DLD1 (cell line): ENCODE data around the gene NUDCD3.
"Not testable (repeated sequence)": the region's sequence is repeated elsewhere in the genome, so short reads cannot be mapped to it uniquely, and the experiment has no call there.

Experiments used
- in situ Hi-C: cut with HindIII; loops from 2 replicates; pipeline ENCODE4 v1.10.0; 2017; ENCODE audit warnings: low sequenced_read_pairs

NUDCD3 gene

DNA sequence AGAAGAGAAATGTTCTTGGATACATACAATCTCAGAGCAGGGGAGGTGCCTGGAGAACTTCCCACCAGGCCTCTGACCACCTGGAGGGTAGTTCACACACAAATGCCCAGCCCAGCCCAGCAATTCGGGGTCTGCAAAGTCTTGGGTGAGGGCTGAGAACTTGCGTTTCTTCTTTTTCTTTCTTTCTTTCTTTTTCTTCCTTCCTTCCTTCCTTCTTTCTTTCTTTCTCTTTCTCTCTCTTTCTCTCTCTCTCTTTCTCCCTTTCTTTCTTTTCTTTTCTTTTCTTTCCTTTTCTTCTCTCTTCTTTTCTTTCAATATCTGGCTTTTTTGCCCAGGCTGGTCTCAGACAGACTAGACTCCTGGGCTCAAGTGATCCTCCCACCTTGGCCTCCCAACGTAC is 28.3 kb upstream of the NUDCD3 start:
- in situ Hi-C loops: no loop called here

GRCh38 chr7:44517175-44517574 is 26.7 kb upstream of the NUDCD3 start:
- in situ Hi-C loops: no loop called here

- in situ Hi-C loops: no loop called here
Observed at GRCh38 chr7:44515590-44516268, 25.3 kb upstream of the NUDCD3 start.

- in situ Hi-C loops: no loop called here
Observed at GRCh38 chr7:44512736-44513135, 22.3 kb upstream of the NUDCD3 start.

DNA sequence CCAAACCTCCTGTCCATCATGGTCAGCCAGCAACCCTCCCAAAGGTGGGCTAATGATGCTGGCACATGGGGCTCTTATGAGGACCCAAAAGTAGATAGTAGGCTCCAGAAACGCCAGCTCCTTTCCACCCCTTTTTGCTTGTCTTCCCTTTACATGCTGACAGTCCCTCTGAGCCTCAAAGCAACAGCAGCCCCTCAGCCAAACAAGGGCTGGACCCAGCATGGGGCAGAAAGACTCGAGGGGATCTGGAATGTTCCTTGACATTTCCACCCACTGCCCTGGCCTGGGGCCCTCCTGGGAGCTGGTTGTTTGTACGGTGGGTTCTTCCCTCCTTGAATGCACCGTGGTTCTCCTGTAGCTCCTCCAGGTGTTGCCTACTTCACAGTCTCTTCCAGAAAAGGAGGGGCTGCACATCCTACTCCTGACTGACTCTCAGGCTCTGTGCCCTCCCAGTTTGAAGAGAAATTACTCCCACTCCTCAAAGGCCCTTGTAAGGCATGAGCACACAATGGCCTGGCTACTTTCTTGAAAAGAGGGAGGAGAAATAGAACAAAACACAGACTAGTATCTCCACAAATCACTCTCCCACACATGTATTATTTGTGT is 21.5 kb upstream of the NUDCD3 start:
- in situ Hi-C loops: no loop called here

GRCh38 chr7:44511236-44511635 is 20.8 kb upstream of the NUDCD3 start:
- in situ Hi-C loops: no loop called here

GRCh38 chr7:44508328-44509030 is 18.0 kb upstream of the NUDCD3 start:
- in situ Hi-C loops: no loop called here

GRCh38 chr7:44506592-44507288 is 16.3 kb upstream of the NUDCD3 start:
- in situ Hi-C loops: not testable (repeated sequence)

DNA sequence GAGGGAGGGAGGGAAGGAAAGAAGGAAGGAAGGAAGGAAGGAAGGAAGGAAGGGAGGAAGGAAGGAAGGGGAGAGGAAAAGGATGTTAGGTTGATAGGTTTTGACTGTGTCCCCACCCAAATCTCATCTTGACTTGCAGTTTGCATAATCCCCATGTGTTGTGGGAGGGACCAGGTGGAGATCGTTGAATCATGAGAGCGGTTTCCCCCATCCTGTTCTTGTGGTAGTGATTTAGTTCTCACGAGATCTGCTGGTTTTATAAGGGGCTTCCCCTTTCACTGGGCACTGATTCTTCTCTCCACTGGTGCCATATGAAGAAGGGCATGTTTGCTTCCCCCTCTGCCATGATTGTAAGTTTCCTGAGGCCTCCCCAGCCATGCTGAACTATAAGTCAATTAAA is 15.1 kb upstream of the NUDCD3 start:
- in situ Hi-C loops: no loop called here

DNA sequence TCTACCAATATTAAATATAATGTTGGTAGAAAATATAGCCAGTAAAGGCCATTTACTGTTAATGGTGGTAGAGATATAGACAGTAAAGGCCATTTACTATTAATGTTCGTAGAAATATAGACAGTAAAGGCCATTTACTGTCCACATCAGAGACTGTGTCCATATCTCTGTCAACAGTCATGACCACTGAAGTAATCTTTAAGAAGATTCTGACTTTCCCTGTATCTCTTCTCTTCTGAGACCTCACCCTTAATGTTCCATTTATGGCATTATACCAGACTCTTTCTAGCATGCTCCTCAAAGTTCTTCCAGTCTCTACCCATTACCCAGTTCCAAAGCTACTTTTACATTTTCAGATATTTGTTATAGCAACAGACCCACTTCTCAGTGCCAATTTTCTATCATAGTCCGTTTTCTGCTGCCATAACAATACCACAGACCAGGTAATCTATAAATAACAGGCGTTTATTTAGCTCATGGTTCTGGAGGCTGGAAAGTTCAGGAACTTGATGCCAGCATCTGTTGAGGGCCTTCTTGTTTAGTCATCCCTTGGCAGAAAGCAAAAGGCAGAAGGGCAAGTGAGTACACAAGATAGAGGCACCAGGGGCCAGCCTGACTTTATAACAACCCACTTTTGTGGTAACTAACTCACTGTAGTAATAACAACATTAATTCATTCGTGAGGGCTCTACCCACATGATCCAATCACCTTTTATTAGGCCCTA is 7.9 kb upstream of the NUDCD3 start:
- in situ Hi-C loops: no loop called here

DNA sequence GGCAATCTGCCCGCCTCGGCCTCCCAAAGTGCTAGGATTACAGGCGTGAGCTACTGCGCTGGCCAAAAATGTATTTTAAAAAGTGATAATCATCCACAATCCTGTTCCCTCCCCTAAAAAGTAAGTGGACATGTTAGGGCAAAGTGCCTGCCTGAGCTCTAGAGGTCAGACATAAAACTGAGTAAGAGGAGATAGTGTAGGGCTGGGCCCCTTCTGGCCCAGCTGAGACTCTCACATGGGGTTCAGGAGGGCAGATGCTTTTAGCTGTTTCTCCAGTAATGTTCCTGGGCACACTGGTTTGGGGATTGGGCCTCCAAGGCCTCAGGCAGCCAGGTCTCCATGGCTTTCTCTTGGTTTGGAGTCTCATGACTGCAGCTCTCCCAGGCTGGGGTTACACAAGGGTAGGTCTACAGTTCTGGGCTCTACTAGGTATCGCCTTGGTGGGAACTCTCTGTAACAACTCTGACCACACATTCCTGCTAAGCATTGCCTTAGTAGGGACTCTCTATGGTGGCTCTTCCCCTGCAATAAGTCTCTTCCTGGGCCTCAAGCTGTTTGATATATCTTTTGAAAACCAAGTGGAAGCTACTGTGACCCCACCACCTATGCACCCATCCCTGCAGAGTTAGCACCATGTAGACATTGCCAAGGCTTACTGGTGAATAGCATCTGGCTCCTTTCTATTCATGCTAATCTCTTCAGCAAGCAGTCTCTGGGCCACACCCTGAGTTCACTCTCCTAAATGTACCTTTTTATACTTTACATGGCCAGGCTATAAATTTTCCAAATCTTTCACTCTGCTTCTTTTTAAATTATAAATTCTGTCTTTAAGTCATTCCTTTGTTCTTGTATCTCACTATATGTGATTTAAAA is 6.9 kb upstream of the NUDCD3 start:
- in situ Hi-C loops: no loop called here

DNA sequence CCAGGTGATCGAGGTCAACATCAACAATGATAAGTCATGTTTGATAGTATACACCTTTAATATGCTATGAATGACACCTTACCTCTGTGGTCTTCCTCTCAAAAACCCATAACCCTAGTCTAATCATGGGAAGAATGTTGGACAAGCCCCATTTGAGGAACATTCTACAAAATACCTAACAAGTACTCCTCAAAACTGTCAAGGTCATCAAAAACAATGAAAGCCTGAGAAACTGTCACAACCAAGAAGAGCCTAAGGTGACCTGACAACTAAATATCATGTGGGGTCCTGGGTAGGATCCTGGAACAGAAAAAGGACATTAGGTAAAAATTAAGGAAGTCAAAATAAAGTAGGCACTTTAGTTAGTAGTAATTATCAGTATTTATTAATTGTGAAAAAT is 5.9 kb upstream of the NUDCD3 start:
- in situ Hi-C loops: no loop called here

DNA sequence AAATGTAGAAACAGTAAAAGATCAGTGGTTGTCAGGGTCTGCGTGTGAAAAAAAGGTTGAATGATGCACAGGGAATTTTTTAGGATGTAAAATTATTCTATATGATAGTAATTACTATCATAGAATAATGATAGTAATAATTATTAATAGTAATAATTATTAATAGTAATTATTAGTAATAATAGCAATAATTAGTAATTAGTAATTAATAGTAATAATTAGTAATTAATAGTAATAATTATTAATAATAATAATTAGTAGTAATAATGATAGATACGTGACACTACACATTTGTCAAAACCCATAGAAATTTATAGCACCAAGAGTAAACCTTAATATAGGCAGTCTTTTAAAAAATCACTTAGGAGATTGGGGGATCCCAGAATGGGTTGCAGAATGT is 4.5 kb upstream of the NUDCD3 start:
- in situ Hi-C loops: no loop called here

DNA sequence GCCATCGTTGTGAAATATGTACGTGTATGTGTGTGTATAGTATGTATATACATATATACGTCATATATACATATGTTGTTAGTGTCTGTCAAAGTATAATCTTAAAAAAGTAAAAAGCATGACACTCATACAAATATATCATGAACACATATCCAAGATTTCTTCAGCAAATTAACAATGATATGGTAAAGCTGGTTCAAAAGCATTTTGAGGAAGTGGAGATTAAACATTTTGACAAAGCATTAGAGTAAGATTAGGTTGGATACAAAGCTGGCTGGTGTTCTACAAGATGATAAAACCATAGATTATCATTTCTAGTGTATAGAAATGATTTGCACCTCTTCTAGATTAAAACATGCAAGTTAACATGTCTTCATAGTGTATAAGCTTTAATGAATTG is 771 bp upstream of the NUDCD3 start:
- in situ Hi-C loops: no loop called here

DNA sequence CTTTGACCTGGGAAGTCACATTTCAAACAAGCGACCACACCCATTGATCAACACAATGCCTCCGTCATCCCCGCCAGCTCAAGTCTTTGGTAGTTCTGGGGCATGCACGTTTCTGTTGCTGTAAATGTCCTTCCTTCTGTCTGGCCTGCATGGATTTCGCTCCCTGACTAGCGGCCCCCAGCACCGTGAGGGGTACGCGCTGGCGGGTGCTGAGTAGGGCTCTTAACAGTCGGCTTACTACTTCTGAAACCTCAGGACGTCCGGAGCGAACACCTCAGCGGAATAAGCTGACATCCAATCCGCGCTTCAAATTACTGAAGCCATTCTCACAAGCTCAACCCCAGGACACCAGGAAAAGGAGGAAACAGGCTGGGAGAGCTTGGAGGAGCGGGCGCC is 505 bp downstream of the NUDCD3 start:
- in situ Hi-C loops: no loop called here

GRCh38 chr7:44488955-44489354 is 1.5 kb downstream of the NUDCD3 start:
- in situ Hi-C loops: no loop called here

GRCh38 chr7:44486693-44487092 is 3.8 kb downstream of the NUDCD3 start:
- in situ Hi-C loops: no loop called here

- in situ Hi-C loops: no loop called here
Observed at GRCh38 chr7:44486001-44486400, 4.5 kb downstream of the NUDCD3 start.

- in situ Hi-C loops: no loop called here
Observed at GRCh38 chr7:44484482-44485313, 5.8 kb downstream of the NUDCD3 start.
